IMR-90 (cell line): ENCODE data around the gene S1PR2. TPM values are rescaled to one million over a fixed set of nuclear protein-coding genes. Genes with fewer than 3 reads are reported as not detected.
A peak's percentile ranks its signal among the peaks of the same experiment; 100 is the strongest.

Experiments used
- ATAC-seq: fragments of 200-7000 bp; cut with Tn5 transposase; 2 replicates; pipeline ENCODE4 v1.9.1; 2020; ENCODE audit warnings: low read depth, mild to moderate bottlenecking, moderate library complexity
- BruUV-seq: library from RNA; stranded (reverse); fragments of 400-500 nt; replicated peaks from 2 replicates; lab custom pipeline; 2021; lab: Mats Ljungman, UMichigan
- CTCF ChIA-PET: fragments of 300-600 bp; formaldehyde crosslinking; extraction: SDS; loops from one replicate; lab custom pipeline; 2021; ENCODE audit warnings: antibody characterized with exemption; lab: Yijun Ruan, JAX
- POLR2A ChIA-PET: fragments of 300-600 bp; sonication (Branson Sonifier 250); formaldehyde crosslinking; loops from one replicate; lab custom pipeline; 2022; ENCODE audit warnings: antibody characterized with exemption; ENCODE audit not compliant: unreplicated experiment; lab: Charles Lee
- DNase-seq: peaks from one replicate; pipeline ENCODE4 v3.0.0; 2013
- H2AFZ ChIP-seq: replicated peaks from 2 replicates; pipeline ENCODE3; 2013; ENCODE audit warnings: low read length, mild to moderate bottlenecking; ENCODE audit not compliant: poor library complexity
- H2AK5ac ChIP-seq: 2 replicates; pipeline ENCODE4 v1.6.1; 2013; ENCODE audit warnings: low read depth, low read length, inconsistent platforms
- H2AK9ac ChIP-seq: replicated peaks from 2 replicates; pipeline ENCODE3; 2013; ENCODE audit warnings: mild to moderate bottlenecking, low read depth, low read length, moderate library complexity; ENCODE audit not compliant: poor library complexity
- H2BK120ac ChIP-seq: 2 replicates; pipeline ENCODE4 v1.6.1; 2013; ENCODE audit warnings: low read depth, low read length, inconsistent platforms
- H2BK15ac ChIP-seq: 3 replicates; pipeline ENCODE4 v1.6.1; 2013; ENCODE audit warnings: low read depth, low read length, inconsistent platforms
- H2BK20ac ChIP-seq: 2 replicates; pipeline ENCODE4 v1.6.1; 2013; ENCODE audit warnings: low read depth, mild to moderate bottlenecking, inconsistent platforms, low read length, moderate library complexity
- H2BK5ac ChIP-seq: 2 replicates; pipeline ENCODE4 v1.6.1; 2013; ENCODE audit warnings: mild to moderate bottlenecking, low read depth, low read length, inconsistent platforms; ENCODE audit not compliant: poor library complexity, severe bottlenecking
- H3K14ac ChIP-seq: replicated peaks from 2 replicates; pipeline ENCODE4 v1.6.1; 2013; ENCODE audit warnings: low read depth, low read length, inconsistent platforms
- H3K18ac ChIP-seq: 2 replicates; pipeline ENCODE4 v1.6.1; 2013; ENCODE audit warnings: low read depth, low read length, control low read depth
- H3K23ac ChIP-seq: 2 replicates; pipeline ENCODE4 v1.6.1; 2013; ENCODE audit warnings: low read depth, low read length, inconsistent platforms
- H3K27ac ChIP-seq: 2 replicates; pipeline ENCODE4 v1.5.1; 2013; ENCODE audit warnings: mild to moderate bottlenecking, control low read depth, low read length; ENCODE audit not compliant: insufficient read depth
- H3K27me3 ChIP-seq: 2 replicates; pipeline ENCODE4 v1.6.1; 2013; ENCODE audit warnings: low read length; ENCODE audit not compliant: control insufficient read depth, insufficient read depth
- H3K36me3 ChIP-seq: 2 replicates; pipeline ENCODE4 v1.6.1; 2013; ENCODE audit warnings: low read length, mixed read lengths; ENCODE audit not compliant: control insufficient read depth, insufficient read depth
- H3K4ac ChIP-seq: 2 replicates; pipeline ENCODE4 v1.6.1; 2013; ENCODE audit warnings: low read depth, low read length, inconsistent platforms
- H3K4me1 ChIP-seq: 2 replicates; pipeline ENCODE4 v1.6.1; 2013; ENCODE audit warnings: low read length, mixed read lengths; ENCODE audit not compliant: control insufficient read depth, insufficient read depth
- H3K4me2 ChIP-seq: 2 replicates; pipeline ENCODE4 v1.6.1; 2013; ENCODE audit warnings: low read depth, mild to moderate bottlenecking, control low read depth, low read length, moderate library complexity
- H3K4me3 ChIP-seq: 2 replicates; pipeline ENCODE4 v1.5.1; 2013; ENCODE audit warnings: low read depth, mild to moderate bottlenecking, control low read depth, low read length, moderate library complexity; ENCODE audit not compliant: insufficient read depth
- H3K56ac ChIP-seq: 2 replicates; pipeline ENCODE4 v1.6.1; 2013; ENCODE audit warnings: low read length, inconsistent platforms; ENCODE audit not compliant: insufficient read depth; ENCODE audit errors: extremely low read depth
- H3K79me1 ChIP-seq, 2 experiments: 2 replicates each; pipeline ENCODE4 v1.6.1; 2013; ENCODE audit warnings: low read length in 2 of 2, inconsistent platforms in 1 of 2, low read depth in 1 of 2
- H3K9ac ChIP-seq: 2 replicates; pipeline ENCODE4 v1.6.1; 2013; ENCODE audit warnings: low read depth, low read length, control low read depth
- H3K9me1 ChIP-seq: 2 replicates; pipeline ENCODE4 v1.6.1; 2013; ENCODE audit warnings: low read length, inconsistent platforms; ENCODE audit not compliant: insufficient read depth
- H3K9me3 ChIP-seq: 2 replicates; pipeline ENCODE4 v1.6.1; 2013; ENCODE audit warnings: low read length; ENCODE audit not compliant: control insufficient read depth, insufficient read depth
- H4K20me1 ChIP-seq: 2 replicates; pipeline ENCODE4 v1.6.1; 2013; ENCODE audit warnings: low read length, inconsistent platforms; ENCODE audit not compliant: insufficient read depth
- H4K5ac ChIP-seq: 2 replicates; pipeline ENCODE4 v1.6.1; 2013; ENCODE audit warnings: mild to moderate bottlenecking, low read depth, low read length, control low read depth
- H4K8ac ChIP-seq, 2 experiments: 2 replicates each; pipeline ENCODE4 v1.6.1; 2013; ENCODE audit warnings: low read depth in 2 of 2, low read length in 2 of 2, control low read depth in 1 of 2, inconsistent platforms in 1 of 2
- H4K91ac ChIP-seq: 2 replicates; pipeline ENCODE4 v1.6.1; 2013; ENCODE audit warnings: low read depth, low read length, inconsistent platforms; ENCODE audit not compliant: insufficient read depth
- BHLHE40 ChIP-seq: fragments of 150-350 bp; IDR thresholded peaks from 2 replicates; pipeline ENCODE4 v1.6.1; 2016; ENCODE audit warnings: mild to moderate bottlenecking, low read depth, low read length
- CHD1 ChIP-seq: IDR thresholded peaks from 2 replicates; pipeline ENCODE4 v1.6.1; 2012; ENCODE audit warnings: low read depth, low read length, improper control_type of control experiment
- FOS ChIP-seq: fragments of 150-350 bp; IDR thresholded peaks from 2 replicates; pipeline ENCODE4 v1.6.1; 2016; ENCODE audit warnings: low read depth, low read length
- MAZ ChIP-seq: IDR thresholded peaks from 2 replicates; pipeline ENCODE4 v1.6.1; 2012; ENCODE audit warnings: low read depth, mild to moderate bottlenecking, low read length, improper control_type of control experiment, moderate library complexity, borderline replicate concordance
- POLR2A ChIP-seq: IDR thresholded peaks from 2 replicates; pipeline ENCODE4 v1.6.1; 2012; ENCODE audit warnings: mild to moderate bottlenecking, low read depth, low read length
- RCOR1 ChIP-seq: IDR thresholded peaks from 2 replicates; pipeline ENCODE4 v1.6.1; 2012; ENCODE audit warnings: mild to moderate bottlenecking, low read length, improper control_type of control experiment; ENCODE audit not compliant: insufficient replicate concordance
- WGBS, 2 experiments: methylation state at CpG; one replicate each; pipeline versions ENCODE4 v1.1.5 to v1.1.7; 2013; ENCODE audit warnings: missing lambda C conversion rate in 2 of 2; ENCODE audit not compliant: insufficient read length in 1 of 2; ENCODE audit errors: extremely low coverage in 2 of 2; 5-methylcytosine and 5-hydroxymethylcytosine counted together
- dilution Hi-C: fragments of 300-500 bp; cut with HindIII; formaldehyde crosslinking; loops from one replicate; pipeline ENCODE4 v1.14.3; 2018; ENCODE audit warnings: low sequenced_read_pairs; ENCODE audit not compliant: unreplicated experiment
- in situ Hi-C: fragments of 300-500 bp; cut with MboI; formaldehyde crosslinking; loops from 3 replicates; pipeline ENCODE4 v1.14.3; 2019; ENCODE audit warnings: low sequenced_read_pairs, inconsistent platforms, mixed read lengths
- intact Hi-C: fragments of 100-400 bp; cut with micrococcal nuclease; formaldehyde crosslinking; loops from 2 replicates; pipeline ENCODE4 v1.10.0; 2022
- polyA plus RNA-seq, 3 experiments: library from polyadenylated mRNA; depleted of rRNA; stranded (reverse); fragments of >200 nt; gene quantifications; 2 replicates each; pipeline ENCODE4 v1.2.3, GENCODE V29; 2012; ENCODE audit warnings: low replicate concordance in 1 of 3
- total RNA-seq: library from RNA; depleted of rRNA; stranded (reverse); fragments of >200 nt; gene quantifications from 2 replicates; pipeline ENCODE4 v1.2.3, GENCODE V29; 2012

Gene S1PR2
- total and polyA plus RNA-seq, 2 of the 4 experiments (the other 2 are of a cell fraction): 14.0 to 15.0 TPM

GRCh38 chr19:10230173-10230860 is 814 bp downstream of the S1PR2 start:
- H3K23ac ChIP-seq: peak overlapping the region; percentile 41; the same call in 1 of the 2 replicates
- 0% methylated on average over 4 of the region's 70 CpGs; no CpG with 5 or more reads in 1 of the 2 experiments for WGBS, 2 experiments
- peaks cover 14% of the 10 kb centered on the region for H3K9me1 ChIP-seq
- peaks cover 7% of the 10 kb centered on the region; the same call in 1 of the 2 replicates for H3K36me3 ChIP-seq
- TF ChIP-seq CHD1 (no peak), BHLHE40 (0 out of 2 replicates have a peak, but pooled peaks have one; percentile 6), RCOR1 (no peak), POLR2A (peak; percentile 41), MAZ (peak; percentile 46; the same call in 1 of the 2 replicates), FOS (0 out of 2 replicates have a peak, but pooled peaks have one; percentile 7)
- peak overlapping the region; percentile 66 for H4K91ac ChIP-seq
- CTCF ChIA-PET: no interaction called here
- H2AFZ ChIP-seq: peak overlapping the region; percentile 93
- peaks cover 27% of the 10 kb centered on the region for H3K4me1 ChIP-seq
- H4K20me1 ChIP-seq: peaks cover 25% of the 10 kb centered on the region
- H4K8ac ChIP-seq: peak overlapping the region; percentile 62 to 75
- peak overlapping the region; percentile 74 for H2AK5ac ChIP-seq
- intact Hi-C loops (loop anchor here (2.0 kb wide), 1 partner anchor 36 kb away; the partner anchor contains the start of gene DNMT1), dilution Hi-C loops (no loop called here), in situ Hi-C loops (no loop called here)
- H2BK5ac ChIP-seq: peak overlapping the region; percentile 63
- H3K4ac ChIP-seq: peak overlapping the region; percentile 90
- peaks cover 29 to 59% of the 10 kb centered on the region in 2 experiments; a peak in 3 of 4 replicates for H3K79me1 ChIP-seq
- ATAC-seq: peak; percentile 39
- H2BK20ac ChIP-seq: peak overlapping the region; percentile 43; the same call in 1 of the 2 replicates
- H4K5ac ChIP-seq: peak overlapping the region; percentile 47
- peak overlapping the region; percentile 65 for H2BK120ac ChIP-seq
- H3K9me3 ChIP-seq: no peaks in the 10 kb centered on the region
- peak overlapping the region; percentile 74 for H3K18ac ChIP-seq
- no peak overlapping the region for H2BK15ac ChIP-seq
- H3K4me2 ChIP-seq: peak overlapping the region; percentile 91
- H2AK9ac ChIP-seq: peak overlapping the region; percentile 97
- peak overlapping the region; percentile 93 for H3K14ac ChIP-seq
- peak overlapping the region; percentile 92 for H3K9ac ChIP-seq
- BruUV-seq: no TSS peak
- POLR2A ChIA-PET: no interaction called here
- H3K4me3 ChIP-seq: peak overlapping the region; percentile 87
- H3K27me3 ChIP-seq: no peaks in the 10 kb centered on the region
- H3K56ac ChIP-seq: 0 out of 2 replicates have a peak overlapping the region, but pooled peaks have one; percentile 27
- DNase-seq: peak; percentile 58
- H3K27ac ChIP-seq: peak overlapping the region; percentile 89
